ENCODE measurements around the gene POU4F1. TPM values are rescaled to one million over a fixed set of nuclear protein-coding genes. Genes with fewer than 3 reads are reported as not detected.

The POU4F1 gene
- total RNA-seq, 4 donors from 2014 or later = not detected

GRCh38 chr13:78623132-78623531 lies 19.8 kb upstream of the POU4F1 start:
- Histone ChIP-seq H3K4me3 (no peak overlapping the region), H3K36me3 (peaks cover 0 to 44% (median 0%) of the 10 kb centered on the region in 3 donors), H3K27me3 (no peaks in the 10 kb centered on the region), H3K27ac (no peak overlapping the region), H3K9me3 (no peaks in the 10 kb centered on the region), H3K4me1 (no peaks in the 10 kb centered on the region)
- TF ChIP-seq EP300 (IDR thresholded peaks at IDR 0.05) (no peak), CTCF (IDR thresholded peaks at IDR 0.05) (no peak), POLR2A (IDR thresholded peaks at IDR 0.05) (no peak)
- 97 to 98% methylated on average over 3 of the region's 3 CpGs for WGBS, 2 donors
- DNase-seq (ENCODE audit: low spot score in 2 of 2) = no peak

GRCh38 chr13:78620936-78621470 lies 17.7 kb upstream of the POU4F1 start:
- no peak overlapping the region for H3K27ac ChIP-seq

GRCh38 chr13:78618411-78618810 lies 15.1 kb upstream of the POU4F1 start:
- no peaks in the 10 kb centered on the region for H3K9me3 ChIP-seq
- 96 to 98% methylated on average over 1 of the region's 1 CpG for whole genome bisulfite sequencing, 2 donors
- no peak overlapping the region for H3K27ac ChIP-seq
- H3K4me1 ChIP-seq = no peaks in the 10 kb centered on the region
- DNase-seq (ENCODE audit: low spot score in 2 of 2) = no peak
- peaks cover 0 to 53% (median 0%) of the 10 kb centered on the region in 3 donors for H3K36me3 ChIP-seq
- H3K4me3 ChIP-seq = no peak overlapping the region
- TF ChIP-seq CTCF (IDR thresholded peaks at IDR 0.05) = no peak
- no peak for TF ChIP-seq POLR2A (IDR thresholded peaks at IDR 0.05)
- TF ChIP-seq EP300 (IDR thresholded peaks at IDR 0.05) = no peak
- no peaks in the 10 kb centered on the region for H3K27me3 ChIP-seq

More at GRCh38 chr13:78620936-78621470, 17.7 kb upstream of the POU4F1 start:
- Histone ChIP-seq H3K9me3 (no peaks in the 10 kb centered on the region), H3K36me3 (peaks cover 0 to 44% (median 0%) of the 10 kb centered on the region in 3 donors), H3K4me3 (no peak overlapping the region), H3K4me1 (no peaks in the 10 kb centered on the region), H3K27me3 (no peaks in the 10 kb centered on the region)
- WGBS, 2 donors = 95 to 96% methylated on average over 2 of the region's 2 CpGs
- no peak for TF ChIP-seq CTCF (IDR thresholded peaks at IDR 0.05)
- TF ChIP-seq EP300 (IDR thresholded peaks at IDR 0.05) = no peak
- TF ChIP-seq POLR2A (IDR thresholded peaks at IDR 0.05) = no peak
- DNase-seq (ENCODE audit: low spot score in 2 of 2) = no peak

GRCh38 chr13:78611040-78611439 lies 7.7 kb upstream of the POU4F1 start:
- 39 to 49% methylated on average over 3 of the region's 3 CpGs for WGBS, 2 donors
- no peak for DNase-seq (ENCODE audit: low spot score in 2 of 2)
- Histone ChIP-seq H3K4me1 (peaks cover 0 to 34% (median 20%) of the 10 kb centered on the region in 4 donors), H3K27me3 (peaks cover 11 to 58% of the 10 kb centered on the region in 2 donors), H3K36me3 (peaks cover 0 to 22% (median 0%) of the 10 kb centered on the region in 3 donors), H3K27ac (no peak overlapping the region), H3K9me3 (no peaks in the 10 kb centered on the region), H3K4me3 (no peak overlapping the region)
- TF ChIP-seq POLR2A (IDR thresholded peaks at IDR 0.05) = no peak

GRCh38 chr13:78610381-78610883 lies 7.1 kb upstream of the POU4F1 start:
- peaks cover 0 to 16% (median 0%) of the 10 kb centered on the region in 3 donors for H3K36me3 ChIP-seq
- no peak overlapping the region for H3K4me3 ChIP-seq
- H3K27me3 ChIP-seq = peaks cover 12 to 64% of the 10 kb centered on the region in 2 donors
- peaks cover 0 to 34% (median 20%) of the 10 kb centered on the region in 4 donors for H3K4me1 ChIP-seq
- no peaks in the 10 kb centered on the region for H3K9me3 ChIP-seq
- TF ChIP-seq POLR2A (IDR thresholded peaks at IDR 0.05) (no peak), CTCF (IDR thresholded peaks at IDR 0.05) (no peak), EP300 (IDR thresholded peaks at IDR 0.05) (no peak)
- DNase-seq (ENCODE audit: low spot score in 2 of 2) = no peak
- no peak overlapping the region for H3K27ac ChIP-seq
- 46 to 58% methylated on average over 4 of the region's 4 CpGs for WGBS, 2 donors
